NCI-H446 treated with DMSO at 0.1 percent for 48 hours (cell line): ENCODE measurements around the gene HDAC4.

Experiments
- DNase-seq: peaks from one replicate; lab custom pipeline; 2025; lab: John Stamatoyannopoulos, UW

Gene HDAC4

DNA sequence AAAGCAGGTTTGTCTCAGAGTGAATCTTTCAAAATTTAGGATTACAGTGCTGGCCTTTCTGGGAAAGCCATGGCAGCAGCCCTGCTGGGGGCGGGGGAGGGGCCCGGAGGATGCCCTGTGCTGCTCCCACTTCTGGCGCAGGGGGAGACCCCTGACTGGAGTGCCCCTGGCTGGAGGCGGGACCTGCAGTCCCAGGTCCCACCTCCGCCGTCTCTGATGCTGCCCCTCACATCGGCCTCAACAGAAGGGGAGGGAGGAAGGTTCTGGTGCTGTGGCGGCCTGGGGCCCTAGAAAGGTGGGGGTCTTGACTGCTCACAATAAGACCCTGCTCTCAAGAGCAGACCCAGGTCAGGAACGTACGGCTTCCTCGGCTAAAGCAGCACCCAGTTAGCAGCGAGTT, 336.6 kb downstream of the HDAC4 start:
- DNase-seq, result no peak

DNA sequence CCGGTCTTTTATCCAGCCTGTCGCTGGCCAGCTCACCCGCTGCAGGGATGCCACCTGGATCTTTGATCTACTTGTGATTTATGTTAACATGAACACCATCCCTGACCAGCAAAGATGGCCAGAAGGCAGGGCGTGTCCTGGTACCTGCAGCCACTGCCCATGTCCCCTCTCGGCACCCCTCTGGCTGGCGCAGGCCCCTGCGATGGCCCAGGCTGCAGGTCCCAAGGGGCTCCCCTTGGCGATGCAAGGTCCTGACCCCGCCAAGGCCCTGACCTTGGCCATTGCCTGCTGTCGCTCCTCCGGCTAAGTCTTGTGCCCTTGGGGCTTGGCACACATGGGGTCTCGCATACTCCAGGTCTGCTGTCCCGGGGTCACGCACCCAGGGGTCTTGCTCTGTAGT, 338.1 kb downstream of the HDAC4 start:
- DNase-seq, result no peak

DNA sequence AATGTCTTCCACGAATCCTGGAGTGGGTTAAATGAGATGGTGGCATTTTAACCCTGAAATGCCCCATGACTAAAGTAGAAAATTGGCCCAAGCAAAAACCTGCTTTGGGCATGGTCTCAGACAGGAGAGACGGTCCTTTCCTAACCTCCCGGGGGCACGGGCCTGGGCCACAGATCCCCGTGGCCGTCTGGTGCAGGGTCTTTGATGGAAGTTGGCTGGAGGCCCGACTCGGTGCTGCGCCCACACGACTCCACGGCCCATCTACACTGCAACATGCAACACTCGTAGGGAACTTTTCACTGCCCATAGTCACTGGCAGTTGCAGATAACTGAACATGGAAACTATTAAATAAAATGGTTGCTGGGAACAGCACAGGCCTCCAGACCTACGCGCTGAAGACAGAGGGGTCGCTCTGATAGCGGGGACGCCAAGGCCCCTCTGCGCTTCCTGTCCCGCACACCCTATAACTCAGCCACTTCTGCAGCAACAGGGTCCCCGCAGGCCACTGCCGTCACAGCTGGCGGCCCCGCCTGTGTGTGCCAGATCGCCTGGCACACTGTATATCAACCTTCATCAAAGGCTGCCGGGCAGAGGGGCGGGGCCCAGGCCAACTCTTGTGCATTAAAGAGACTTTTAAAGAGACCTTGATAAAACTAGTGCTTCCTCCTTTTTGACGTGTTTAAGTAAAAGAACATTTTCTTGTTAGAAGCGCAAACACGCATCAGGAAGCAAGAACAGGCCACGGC, 338.8 kb downstream of the HDAC4 start:
- no peak for DNase-seq

DNA sequence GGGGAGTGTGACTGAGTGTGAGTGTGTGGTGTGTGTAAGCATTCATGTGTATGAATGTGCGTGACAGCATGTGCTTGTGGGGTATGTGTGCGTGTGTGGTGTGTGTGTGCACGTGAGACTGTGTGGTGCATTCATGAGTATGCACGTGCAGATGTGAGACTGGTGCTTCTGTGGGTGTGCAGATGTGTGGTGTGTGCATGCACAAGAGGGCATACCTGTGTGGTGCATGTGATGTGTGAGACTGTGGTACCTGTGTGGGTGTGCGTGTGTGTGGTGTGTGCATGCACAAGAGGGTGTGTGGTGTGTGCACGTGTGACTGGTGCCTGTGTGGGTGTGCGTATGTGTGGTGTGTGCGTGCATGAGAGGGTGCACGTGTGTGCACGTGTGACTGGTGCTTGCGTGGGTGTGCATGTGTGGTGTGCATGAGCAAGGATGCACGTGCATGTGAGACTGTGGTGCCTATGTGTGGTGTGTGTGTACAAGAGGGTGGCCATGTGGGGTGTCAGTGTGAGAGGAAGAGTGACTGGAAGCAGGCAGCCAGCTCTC, 339.6 kb downstream of the HDAC4 start:
- DNase-seq, result no peak

DNA sequence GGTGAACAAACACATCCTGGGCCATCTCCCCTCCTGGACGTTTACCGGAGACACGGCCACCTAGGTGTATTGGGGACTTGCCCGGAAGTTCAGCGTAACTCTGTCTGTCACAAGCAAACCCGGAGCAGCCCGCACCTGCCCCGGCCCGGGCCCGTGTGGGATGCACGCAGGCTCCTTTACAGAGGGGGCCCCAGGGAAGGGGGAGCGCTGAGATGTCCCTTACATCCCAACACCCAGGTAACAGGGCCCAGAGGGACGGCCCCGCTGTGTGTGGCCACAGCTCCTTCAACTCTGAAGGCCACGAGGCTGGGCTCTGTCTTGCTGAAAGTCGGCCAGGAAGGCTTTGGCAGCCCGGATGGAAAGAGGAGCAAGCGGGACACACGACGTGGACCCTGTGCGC, 340.1 kb downstream of the HDAC4 start:
- DNase-seq, result no peak

DNA sequence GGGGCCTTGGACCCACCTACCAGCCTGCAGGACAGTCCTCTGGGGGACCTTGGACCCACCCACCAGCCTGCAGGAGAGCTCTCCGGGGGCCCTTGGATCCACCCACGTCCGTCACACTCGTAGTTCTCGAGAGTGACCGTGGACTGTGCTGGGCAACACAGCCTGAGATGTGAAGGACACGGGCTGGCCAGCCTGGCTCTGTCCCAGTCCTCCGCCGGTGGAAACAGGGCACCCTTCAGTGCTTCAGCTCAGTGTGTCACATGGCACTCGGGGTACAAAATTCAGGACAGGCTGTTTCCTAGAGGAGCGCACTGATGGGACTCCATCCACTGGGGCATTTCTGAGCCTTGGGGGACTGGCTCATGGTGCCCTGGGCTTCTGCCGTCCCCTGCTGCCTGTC, 341.0 kb downstream of the HDAC4 start:
- no peak for DNase-seq

DNA sequence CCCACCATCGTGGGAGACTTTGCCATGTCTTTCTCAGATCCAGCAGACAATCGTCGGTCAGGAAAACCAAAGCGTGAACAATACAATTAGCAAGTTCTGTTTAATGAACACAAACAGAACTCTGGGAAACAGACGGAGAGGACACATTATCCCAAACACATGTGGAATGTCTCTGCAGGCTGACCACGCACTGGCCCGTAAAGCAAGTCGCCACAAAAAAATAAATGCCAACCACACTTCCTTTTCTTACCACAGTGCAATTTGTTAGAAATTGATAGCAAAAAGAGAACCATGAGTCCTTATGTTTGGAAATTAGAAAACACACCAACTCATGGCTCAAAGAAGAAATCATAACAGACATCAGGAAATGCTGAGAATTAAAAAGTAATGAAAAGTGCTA, 342.1 kb downstream of the HDAC4 start:
- DNase-seq, result no peak

DNA sequence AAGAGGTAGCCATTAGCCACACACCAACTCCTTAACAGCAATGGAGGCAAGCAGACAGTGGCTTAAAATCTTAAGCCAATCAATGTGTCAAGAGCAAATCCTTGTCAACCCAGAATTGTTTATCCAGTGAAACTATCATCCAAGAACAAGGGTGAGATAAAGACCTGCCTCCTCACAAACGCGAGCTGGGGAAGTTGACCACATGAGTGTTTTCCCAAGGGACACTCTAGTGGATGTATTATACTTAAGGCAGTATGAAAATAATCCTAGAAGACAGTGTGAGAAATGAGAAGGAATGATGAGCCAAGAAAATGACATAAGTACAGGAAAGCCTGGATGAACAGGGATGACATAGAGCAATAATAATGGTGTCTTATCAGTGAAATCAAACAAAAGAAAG, 343.3 kb downstream of the HDAC4 start:
- DNase-seq, result no peak

DNA sequence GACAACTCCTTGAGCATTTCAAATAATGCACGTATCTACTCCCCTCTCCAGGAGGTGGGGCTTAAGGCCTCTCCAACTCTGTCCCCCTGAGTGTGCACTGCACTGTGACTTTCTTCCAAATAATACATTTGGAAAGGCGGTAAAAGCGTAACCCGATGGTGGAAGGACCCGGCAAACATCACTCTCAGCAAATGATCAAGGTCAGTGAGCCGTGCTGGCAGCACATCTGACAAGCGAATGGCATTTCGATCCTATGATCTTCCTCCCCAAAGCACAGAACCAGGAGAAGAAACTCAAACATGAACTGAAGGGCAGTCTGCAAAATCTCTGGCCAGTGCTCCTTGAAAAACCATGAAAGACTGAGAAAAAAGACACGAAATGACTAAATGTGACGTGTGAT, 344.2 kb downstream of the HDAC4 start:
- DNase-seq, result no peak

DNA sequence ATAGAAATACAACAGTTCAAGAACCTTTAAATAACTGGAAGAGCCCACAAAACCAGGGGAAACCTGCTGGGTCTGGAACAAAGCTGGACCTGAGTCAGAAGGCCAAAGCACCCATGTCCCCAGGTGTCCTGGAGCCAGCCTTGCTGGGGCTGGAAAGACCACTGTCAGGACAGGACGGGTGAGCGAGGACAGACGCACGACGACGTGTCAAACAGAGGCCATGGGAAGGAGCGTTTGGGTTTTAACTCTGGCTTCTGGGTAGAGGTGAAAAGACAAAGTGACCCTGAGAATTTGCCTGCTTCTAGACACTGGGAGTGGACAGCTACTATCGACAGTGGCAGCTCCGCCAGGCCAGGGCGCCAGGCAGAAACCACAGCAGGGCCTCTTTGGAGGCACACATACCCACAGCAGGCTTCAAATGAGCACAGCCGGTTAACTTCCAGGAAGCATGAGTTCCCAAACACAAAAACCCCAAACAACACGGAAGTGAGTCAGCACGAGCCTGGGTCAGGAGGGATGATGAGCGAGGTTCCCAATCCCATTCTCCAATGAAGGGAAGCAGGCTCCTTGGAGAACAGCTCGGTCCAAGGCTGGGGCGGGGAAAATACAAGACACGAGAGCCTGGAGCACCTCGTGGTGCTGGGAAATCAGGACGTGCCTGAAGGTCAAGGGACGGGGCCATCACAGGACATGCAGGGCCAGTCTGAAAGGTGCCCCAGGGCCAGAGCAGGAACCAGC, 344.9 kb downstream of the HDAC4 start:
- DNase-seq, result no peak

DNA sequence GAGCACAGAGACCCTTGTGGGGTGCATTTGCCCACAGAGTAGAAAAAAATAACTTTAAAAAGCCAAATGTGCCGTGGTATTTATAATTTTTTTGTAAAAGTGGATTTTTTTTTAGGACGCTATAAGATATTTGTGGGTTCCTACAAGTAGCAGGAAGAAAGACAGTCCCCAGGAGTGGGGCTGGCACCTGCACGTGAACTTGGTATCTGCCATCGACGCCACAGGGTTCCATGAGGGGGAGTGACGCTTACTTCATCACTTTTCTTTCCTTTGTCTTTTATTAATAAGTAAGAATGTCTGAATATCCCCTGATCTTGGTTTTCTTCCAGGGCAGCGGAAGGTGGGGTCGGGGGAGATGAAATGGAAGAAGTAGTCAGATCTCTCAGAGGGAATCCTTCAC, 345.9 kb downstream of the HDAC4 start:
- no peak for DNase-seq

DNA sequence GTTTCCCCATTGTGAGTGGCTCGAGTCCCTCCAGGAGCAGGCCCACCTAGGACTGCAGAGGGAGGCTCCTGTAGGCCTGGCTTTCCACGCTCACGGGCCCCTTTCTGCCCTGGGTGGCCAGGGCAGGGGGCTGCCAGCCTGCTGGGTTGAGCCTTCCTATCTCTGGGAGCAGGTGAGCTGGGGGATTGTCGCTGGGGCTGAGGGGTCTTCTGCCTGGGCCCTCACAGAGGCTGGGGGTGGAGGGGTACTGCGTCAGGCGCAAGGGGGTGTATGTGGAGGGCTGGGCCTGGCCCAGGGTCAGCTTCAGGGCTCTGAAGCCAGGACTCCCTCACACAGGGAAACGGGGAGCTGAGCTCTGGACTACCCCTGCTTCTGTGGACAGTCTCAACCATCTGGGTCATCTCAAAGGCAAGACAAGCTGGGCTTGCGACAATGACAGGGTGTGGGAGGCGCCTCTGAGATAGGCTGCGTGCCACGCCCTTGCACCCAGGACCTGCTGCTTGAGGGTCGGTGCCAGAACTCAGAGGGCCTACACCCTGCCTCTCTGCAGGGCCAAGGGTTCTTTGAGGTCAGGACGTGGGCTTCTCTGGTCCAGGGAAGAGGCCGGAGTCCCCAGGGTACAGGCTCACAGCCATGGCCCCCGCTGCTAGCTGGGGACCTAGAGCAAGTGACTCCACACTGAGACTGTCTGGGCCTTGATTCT, 346.9 kb downstream of the HDAC4 start:
- no peak for DNase-seq

DNA sequence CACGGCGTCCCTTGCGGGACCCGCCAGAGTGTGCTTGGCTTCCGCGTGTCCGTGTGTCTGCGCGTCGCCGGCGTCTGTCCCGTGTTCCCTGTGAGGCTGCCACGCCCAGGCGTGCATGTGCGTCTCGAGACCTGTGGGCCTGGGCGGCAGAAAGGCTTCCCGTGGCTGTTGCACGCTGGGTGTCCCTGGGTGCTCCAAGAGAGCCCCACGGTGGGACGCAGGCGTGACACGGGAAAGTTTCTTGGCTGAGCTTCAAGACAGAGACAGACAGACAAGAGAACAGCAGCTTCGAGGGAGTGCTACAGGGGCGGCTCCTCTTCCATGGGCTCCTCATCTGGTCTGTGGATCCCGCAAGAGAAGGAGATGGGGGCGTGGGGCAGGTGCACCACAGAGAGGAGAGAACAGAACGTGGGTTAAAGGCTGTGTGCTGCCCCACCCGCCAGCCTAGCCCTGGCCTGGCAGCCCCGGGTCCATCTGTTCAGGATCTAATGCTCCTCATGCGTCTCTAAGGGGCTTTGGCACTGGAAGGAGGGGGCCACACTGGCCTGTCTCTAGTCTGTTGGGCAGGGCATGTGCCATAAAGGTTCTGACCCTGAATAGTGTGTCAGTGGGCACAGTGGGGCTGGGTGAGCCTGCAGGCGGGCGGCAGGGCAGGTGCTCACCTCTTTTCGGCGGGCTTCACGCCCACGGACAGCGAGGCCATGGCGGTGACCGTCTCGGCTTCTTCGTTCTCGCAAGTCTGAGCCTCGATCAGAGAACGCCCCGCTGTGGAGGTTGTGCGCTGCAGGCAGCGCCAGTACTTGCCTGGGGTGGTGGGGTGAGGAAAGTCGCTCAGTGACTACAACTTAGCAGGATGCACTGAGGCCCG, 347.8 kb downstream of the HDAC4 start:
- DNase-seq, result no peak

DNA sequence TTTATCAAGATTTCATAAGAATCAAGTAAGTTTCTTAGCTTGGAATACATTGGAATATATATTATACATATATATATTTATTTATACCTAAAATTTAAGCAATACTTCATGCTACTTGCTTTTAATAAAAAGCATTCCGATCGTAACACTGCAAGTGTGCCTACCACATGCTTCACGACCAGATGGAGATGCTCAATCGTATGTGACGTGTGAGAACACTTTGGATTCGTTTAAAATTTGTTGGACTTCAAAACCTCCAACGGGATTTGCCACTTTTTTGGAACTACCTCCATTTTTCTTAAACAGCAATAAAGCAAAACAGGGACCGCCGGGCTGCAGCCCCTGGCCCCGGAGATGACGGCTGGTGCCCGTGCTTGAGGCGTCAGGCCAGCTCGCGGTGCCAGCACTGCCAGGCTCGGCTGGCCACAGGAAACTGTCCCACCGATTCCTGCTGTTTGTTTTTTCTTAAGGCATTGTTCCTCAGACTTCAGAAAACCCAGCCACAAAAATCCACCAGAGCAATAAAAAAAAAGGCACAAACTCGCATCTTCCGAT, 348.9 kb downstream of the HDAC4 start:
- no peak for DNase-seq

DNA sequence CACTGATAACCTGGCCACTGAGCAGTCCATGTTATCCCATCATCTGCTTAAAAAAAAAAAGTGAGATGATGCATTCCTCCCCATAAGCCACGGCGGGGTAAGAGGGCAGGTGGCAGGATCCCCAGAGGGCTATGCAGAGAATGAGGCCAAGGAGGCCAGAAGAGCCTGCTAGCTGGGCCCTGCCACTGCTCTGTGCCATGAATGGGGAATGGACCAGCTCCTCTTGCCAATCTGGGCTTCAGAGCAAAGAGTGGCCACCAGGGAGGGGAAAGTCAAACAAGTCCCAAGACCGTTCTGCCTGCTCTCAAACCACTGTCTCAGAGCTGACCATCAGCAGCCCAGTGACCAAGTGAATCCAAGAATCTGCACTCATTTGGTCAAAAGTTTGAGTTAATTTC, 350.6 kb downstream of the HDAC4 start:
- DNase-seq, result no peak

DNA sequence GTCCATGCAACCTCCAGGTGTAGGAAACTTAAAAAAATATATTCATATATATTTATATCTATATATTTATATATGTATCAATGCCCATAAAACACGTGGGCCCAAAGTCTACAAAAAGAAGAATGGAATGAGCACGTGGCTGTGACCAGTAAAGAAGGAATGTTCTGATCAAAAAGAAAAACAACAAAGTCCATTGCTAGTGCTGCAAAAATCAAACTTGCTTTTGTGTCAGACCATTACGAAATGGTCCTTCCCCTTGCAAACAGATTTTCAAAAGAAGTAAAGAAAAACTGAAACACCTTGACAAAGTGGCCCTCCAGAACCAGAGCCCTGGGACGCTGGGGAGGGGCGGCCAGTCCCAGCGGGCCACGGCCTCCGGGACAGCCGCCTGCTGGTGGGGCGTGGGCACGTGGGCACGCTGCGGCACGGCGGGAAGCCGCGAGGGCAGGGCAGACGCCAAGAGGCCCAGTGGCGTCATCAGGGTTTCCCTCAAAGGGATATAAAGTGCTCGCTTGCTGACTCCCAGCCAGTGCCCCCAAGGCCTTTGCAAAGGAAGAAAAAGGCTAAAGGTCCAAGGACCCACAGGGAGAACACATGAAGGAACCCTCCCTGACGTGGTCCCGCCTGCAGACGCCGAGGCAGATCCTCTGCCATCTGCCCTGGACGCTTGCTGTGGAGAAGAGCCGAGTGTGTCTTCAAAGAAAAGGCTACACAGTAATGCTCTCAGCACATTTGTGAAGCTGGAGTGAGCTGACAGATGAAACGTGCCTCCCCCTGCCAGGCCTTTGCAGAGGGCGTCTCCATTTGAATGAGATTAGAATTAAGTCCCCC, 351.2 kb downstream of the HDAC4 start:
- no peak for DNase-seq

DNA sequence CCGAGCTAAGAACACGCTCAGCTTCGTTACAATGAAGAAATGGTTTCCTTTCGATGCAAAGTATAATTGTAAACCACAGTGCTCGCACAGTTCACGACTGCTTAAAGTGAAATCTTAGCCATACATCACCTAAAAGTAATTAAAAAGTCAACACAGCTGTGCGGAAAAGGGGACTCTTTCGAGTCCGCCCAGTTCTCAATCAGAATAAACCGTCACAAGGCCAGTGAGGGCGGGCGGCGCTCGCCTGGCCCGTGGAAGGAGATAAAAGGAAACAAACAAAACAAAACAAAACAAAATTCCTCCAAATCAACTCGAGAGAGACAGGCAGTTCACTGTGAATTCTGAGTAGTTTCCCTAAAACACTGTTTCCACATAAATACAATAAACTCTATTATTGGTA, 352.1 kb downstream of the HDAC4 start:
- DNase-seq, result no peak

DNA sequence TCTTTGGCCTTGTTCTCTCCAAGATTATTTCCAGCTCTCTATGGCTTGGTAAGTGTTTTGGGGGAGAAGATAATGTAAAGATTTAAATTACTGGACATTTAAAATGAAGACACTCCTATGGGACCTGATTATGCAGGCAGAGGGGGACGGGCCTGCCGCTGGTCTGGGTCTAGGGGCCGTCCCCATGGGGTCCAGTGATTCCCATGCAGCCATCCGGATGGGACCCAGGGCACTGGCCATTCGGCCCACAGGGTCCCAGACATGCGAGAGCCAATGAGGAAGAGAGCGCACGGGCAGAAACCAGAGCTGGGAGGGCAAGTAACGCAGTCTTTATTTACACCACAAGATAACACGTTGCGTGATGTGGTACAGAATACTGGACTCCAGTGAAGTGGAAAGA, 353.0 kb downstream of the HDAC4 start:
- DNase-seq, result no peak

DNA sequence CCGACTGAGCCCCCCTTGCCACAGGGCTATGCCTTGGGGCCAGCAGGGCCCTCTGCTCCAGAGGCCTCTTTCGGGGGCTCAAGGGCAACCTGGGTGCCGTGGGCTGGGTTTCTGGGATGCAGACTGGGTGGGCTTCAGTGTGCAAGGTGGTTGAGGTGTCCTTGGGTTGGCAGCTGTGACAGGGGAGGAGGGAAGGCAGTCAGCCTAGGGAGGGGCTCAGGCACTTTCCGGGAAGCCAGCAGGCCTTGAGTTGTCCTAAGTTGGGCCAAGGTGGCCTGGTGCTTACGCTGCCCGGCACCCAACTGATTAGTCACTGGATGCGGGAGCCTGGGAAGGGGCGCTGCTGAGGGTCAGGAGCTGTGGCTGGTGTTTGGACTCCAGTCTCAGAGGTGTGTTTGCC, 353.4 kb downstream of the HDAC4 start:
- no peak for DNase-seq

DNA sequence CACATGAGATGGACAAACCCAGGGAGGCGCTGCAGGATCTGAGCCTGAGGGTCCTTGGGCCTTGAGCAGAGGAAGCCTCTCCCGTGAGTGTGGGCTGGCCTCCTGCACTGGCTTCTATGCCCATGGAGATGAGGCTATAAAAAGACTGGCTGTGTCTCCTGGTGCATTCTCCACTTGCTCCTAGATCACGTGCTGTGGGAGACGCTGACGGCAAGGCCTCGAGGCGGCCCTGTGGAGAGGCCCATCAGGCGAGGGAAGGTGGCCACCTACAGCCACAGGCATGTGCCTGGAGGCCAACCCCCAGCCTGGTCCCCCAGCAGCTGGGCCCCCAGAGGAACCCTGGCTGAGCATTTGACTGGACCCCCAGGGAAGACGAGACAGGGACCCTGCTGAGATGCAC, 354.0 kb downstream of the HDAC4 start:
- DNase-seq, result no peak

DNA sequence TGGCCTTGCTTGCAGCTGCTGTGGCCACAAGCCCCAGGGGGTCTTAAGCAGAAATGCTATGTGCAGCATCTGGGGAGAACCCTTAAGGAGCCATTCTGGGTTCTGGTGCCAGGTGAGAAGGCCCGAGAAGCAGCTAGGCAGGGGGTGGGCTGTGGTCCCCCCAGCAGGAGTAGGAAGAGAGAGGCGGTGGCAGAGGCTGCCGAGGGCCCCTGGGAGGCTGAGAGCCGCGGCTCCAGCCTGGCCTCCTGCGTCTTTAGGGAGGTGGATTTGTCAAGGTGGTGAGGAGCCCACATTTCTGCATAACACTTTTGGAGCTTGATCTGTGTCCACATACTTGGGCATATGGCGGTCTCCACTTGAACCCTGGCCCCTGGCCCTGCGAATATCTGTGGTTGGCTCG, 356.5 kb downstream of the HDAC4 start:
- DNase-seq, result no peak
